PC-9 (cell line): ENCODE data around the gene SLC39A9.

Source experiments
- EZH2 ChIP-seq: fragments of 200-600 bp; sonication (generic); IDR thresholded peaks from 2 replicates; pipeline ENCODE4 v1.8.0; 2017; ENCODE audit warnings: antibody characterized with exemption, low read depth
- TF ChIP-seq, protein P1 (sequence below): fragments of 200-600 bp; sonication (generic); conservative IDR thresholded peaks from 2 replicates; pipeline ENCODE4 v1.6.1; 2017; ENCODE audit warnings: mixed run types, antibody characterized with exemption, mild to moderate bottlenecking, moderate library complexity

DNA sequence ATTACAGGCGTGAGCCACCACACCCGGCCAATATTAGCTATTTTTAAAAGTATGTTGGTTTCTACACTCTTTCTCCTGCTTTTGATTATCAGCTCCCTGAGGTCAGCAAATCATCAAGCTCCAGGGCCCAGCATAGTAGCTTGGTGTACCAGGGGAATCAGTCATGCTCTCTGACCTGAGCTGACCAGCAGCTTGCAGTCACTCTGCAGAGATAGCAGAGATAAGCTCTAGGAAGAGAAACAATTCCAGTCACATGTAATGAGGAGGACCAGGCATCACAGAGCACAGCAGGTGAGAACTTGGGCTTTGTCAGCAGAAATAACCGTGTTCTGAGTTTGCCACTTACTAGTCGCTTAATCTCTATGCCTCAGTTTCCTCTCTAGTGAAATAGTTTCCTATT, 94.5 kb downstream of the SLC39A9 start:
- TF ChIP-seq, protein P1, sequence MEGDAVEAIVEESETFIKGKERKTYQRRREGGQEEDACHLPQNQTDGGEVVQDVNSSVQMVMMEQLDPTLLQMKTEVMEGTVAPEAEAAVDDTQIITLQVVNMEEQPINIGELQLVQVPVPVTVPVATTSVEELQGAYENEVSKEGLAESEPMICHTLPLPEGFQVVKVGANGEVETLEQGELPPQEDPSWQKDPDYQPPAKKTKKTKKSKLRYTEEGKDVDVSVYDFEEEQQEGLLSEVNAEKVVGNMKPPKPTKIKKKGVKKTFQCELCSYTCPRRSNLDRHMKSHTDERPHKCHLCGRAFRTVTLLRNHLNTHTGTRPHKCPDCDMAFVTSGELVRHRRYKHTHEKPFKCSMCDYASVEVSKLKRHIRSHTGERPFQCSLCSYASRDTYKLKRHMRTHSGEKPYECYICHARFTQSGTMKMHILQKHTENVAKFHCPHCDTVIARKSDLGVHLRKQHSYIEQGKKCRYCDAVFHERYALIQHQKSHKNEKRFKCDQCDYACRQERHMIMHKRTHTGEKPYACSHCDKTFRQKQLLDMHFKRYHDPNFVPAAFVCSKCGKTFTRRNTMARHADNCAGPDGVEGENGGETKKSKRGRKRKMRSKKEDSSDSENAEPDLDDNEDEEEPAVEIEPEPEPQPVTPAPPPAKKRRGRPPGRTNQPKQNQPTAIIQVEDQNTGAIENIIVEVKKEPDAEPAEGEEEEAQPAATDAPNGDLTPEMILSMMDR, result no peak
- no peak for TF ChIP-seq EZH2
